Mesenchymal stem cell (in vitro differentiated cells and primary cell): ENCODE results near the gene ST6GALNAC2. TPM values are rescaled to one million over a fixed set of nuclear protein-coding genes. Genes with fewer than 3 reads are reported as not detected.

ENCODE experiments used
- small RNA-seq: library from polyadenylated mRNA; stranded (forward); fragments of <200 nt; extraction: miRNeasy Mini kit (QIAGEN cat#:217004); gene quantifications from one replicate; pipeline ENCODE3, GENCODE V24; 2013; ENCODE audit warnings: low read depth

ST6GALNAC2 gene

Small RNA genes within 50 kb of the gene (small RNA-seq; reads per million reads assigned to genes)
- gene AC015802.2 (not detected), gene SNORD1A (not detected), gene SNORD1B (904 reads per million, percentile 97 among the genes with 10 or more reads in this experiment)
